Activated naive CD4-positive, alpha-beta T cell treated with anti-CD3 and anti-CD28 coated beads, Interleukin-2, amount 50 U/mL, for 16 hours (primary cell): ENCODE measurements around the gene PIK3IP1.

Experiments
- DNase-seq: peaks from one replicate; pipeline ENCODE4 v3.0.0-alpha.2; 2020

The PIK3IP1 gene

GRCh38 chr22:31278151-31278621 lies 14.1 kb downstream of the PIK3IP1 start:
- DNase-seq = no peak

DNA sequence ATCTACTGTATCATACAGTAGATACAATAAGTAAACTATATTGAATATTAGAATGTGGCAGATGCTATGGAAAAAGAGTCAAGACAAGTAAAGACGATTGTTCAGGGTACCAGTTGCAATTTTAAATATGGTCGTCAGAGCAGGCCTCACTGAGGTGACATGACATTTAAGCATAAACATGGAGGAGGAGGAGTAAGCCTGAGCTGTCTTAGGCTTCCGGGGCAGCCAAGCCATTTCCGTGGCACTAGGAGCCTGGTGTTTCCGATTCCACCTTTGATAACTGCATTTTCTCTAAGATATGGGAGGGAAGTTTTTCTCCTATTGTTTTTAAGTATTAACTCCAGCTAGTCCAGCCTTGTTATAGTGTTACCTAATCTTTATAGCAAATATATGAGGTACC lies 14.5 kb downstream of the PIK3IP1 start:
- DNase-seq = no peak

DNA sequence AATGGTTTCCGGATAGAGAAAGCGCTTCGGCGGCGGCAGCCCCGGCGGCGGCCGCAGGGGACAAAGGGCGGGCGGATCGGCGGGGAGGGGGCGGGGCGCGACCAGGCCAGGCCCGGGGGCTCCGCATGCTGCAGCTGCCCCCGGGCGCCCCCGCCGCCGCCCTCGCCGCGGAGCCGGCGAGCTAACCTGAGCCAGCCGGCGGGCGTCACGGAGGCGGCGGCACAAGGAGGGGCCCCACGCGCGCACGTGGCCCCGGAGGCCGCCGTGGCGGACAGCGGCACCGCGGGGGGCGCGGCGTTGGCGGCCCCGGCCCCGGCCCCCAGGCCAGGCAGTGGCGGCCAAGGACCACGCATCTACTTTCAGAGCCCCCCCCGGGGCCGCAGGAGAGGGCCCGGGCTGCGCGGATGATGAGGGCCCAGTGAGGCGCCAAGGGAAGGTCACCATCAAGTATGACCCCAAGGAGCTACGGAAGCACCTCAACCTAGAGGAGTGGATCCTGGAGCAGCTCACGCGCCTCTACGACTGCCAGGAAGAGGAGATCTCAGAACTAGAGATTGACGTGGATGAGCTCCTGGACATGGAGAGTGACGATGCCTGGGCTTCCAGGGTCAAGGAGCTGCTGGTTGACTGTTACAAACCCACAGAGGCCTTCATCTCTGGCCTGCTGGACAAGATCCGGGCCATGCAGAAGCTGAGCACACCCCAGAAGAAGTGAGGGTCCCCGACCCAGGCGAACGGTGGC lies 15.7 kb downstream of the PIK3IP1 start:
- DNase-seq = no peak

GRCh38 chr22:31275576-31275975 lies 16.7 kb downstream of the PIK3IP1 start:
- DNase-seq = no peak

- no peak for DNase-seq
Observed at GRCh38 chr22:31275018-31275417, 17.3 kb downstream of the PIK3IP1 start.

GRCh38 chr22:31274017-31274416 lies 18.3 kb downstream of the PIK3IP1 start:
- DNase-seq = no peak

DNA sequence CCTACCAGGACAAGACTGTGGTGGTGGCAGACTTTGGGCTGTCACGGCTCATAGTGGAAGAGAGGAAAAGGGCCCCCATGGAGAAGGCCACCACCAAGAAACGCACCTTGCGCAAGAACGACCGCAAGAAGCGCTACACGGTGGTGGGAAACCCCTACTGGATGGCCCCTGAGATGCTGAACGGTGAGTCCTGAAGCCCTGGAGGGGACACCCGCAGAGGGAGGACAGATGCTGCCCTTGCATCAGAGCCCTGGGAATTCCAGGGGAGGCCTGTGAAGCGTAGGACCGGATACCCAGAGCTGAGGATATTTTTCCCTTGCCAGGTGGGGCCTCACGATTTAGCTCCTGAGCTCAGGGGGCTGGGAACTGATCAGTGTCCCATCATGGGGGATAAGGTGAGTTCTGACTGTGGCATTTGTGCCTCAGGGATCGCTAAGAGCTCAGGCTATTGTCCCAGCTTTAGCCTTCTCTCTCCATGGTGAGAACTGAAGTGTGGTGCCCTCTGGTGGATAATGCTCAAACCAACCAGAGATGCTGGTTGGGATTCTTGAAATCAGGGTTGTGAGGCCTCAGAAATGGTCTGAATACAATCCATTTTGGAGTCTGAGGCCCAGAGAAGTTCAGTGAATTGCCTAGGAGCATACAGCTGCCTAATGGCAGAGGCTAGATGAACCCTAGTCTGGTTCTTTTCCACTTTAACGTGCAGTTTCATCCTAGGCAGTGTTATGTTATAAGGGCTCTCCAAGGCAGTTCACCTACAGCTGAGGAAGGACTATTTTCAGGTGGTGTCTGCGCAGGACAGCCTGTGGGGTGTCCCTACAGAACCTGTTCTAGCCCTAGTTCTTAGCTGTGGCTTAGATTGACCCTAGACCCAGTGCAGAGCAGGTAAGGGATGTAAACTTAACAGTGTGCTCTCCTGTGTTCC lies 19.5 kb downstream of the PIK3IP1 start:
- DNase-seq = peak; percentile 53

- DNase-seq = no peak
Observed at GRCh38 chr22:31271485-31271884, 20.8 kb downstream of the PIK3IP1 start.

GRCh38 chr22:31271026-31271425 lies 21.3 kb downstream of the PIK3IP1 start:
- DNase-seq = no peak

GRCh38 chr22:31269892-31270579 lies 22.3 kb downstream of the PIK3IP1 start:
- DNase-seq = no peak

- no peak for DNase-seq
Observed at GRCh38 chr22:31268281-31268680, 24.0 kb downstream of the PIK3IP1 start.

DNA sequence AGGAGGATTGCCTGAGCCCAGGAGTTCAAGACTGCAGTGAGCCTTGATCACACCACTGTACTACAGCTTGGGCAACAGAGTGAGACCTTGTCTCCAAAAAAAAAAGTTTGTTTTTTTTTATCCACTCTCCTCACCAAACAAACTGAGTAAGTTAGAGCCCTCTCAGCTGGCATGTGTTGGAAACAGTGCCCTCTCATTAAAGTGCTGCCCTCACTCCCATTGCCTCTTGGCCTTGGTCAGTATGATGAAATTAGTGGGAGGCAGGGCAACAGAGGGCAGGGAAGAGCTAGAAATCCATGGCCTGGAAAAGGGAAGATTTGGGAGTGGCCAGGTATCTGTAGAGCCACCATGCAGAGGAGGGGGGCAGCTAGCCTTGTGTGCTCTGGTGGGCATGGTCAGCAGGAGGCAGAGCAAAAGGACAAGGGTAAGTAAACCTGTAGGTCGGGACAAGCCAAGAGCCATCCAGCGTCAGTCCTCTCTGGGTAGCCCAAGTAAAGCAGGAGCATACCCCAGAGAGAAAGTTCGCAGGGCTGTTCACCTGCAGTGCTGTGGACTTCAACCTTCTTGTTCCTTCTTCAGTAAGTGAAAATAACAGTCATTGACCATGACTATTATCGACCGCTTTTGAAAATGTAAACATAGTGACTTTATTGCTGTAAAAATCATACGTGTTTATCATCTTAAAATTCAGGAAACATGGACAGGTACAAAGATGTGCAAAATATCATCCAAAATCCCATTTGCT lies 28.2 kb downstream of the PIK3IP1 start:
- no peak for DNase-seq

DNA sequence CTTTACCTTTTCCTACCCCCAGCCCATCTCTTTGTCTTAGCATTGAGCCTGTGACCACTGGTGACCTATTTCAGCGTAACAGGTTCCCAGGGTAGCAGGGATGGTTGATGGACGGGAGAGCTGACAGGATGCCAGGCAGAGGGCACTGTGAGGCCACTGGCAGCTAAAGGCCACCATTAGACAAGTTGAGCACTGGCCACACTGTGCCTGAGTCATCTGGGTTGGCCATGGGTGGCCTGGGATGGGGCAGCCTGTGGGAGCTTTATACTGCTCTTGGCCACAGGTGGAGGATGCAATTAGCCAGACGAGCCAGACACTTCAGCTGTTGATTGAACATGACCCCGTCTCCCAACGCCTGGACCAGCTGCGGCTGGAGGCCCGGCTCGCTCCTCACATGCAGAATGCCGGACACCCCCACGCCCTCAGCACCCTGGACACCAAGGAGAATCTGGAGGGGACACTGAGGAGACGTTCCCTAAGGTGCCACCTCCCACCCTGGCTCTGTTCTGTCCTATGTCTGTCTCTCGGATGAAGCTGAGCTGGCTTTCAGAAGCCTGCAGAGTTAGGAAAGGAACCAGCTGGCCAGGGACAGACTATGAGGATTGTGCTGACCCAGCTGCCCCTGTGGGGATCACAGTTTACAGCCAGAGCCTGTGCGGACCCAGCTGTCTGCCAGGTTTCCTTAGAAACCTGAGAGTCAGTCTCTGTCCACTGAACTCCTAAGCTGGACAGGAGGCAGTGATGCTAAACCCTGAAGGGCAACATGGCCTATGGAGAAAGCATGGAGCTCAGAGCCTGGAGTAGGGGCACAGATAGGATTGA lies 29.8 kb downstream of the PIK3IP1 start:
- no peak for DNase-seq

DNA sequence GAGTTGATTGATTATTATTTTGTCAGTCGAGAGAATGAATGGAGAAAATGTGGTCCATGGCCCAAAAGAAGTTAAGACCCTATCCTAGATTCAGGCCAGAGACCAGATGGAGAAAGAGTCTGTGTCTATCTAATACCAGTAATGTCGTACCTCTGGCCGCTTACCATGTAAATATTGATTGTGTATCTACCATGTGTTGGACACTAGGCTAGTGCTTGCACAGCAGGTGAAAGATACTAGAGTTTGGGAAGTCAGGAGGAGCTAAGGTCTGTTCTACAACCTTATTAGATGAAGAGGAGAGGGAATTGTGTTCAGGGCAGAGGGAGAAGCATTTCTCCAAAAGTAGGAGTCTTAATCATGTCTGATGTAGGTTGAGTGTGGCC lies 31.8 kb downstream of the PIK3IP1 start:
- no peak for DNase-seq

- no peak for DNase-seq
Observed at GRCh38 chr22:31259798-31260473, 32.4 kb downstream of the PIK3IP1 start.

GRCh38 chr22:31253949-31254348 lies 38.3 kb downstream of the PIK3IP1 start:
- DNase-seq = no peak

DNA sequence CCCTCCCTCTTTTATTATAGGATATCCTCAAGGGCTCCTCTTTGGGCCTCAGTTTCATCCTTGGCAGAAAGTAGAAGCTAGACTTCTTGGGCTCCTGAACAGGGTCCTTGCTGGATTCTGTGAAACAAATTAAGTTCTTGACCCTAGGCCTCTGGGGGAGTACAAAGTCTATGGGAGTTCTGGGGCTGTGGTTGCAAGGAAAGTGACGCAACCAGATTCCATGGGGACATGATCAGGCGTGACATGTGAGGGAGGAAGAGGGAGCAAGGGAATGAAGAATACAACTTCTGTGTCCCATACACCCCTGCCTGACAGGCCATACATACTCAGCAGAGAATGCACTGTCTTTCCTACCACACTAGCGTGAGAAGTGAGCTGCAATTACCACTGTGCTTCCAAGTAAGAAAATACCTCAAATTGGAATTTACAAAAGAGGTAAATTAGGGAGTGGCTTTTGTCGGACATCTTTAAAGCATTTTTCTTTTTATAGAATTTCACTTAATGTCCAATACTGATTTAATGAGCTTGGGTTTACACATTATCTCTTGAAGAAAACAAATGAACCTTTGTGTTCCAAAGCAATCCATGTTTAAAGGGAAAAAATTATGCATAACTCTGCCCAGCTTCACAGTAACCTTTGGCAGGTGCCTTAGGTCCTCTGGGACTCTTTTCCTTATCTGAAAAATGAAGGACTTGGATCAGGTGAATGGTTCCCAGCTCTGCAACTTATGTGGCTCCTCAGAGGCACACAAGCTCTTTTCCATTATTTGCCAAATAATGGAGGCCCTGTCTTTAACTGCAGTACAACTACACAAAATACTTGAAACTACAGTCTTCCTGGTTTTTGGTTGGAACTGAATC lies 41.3 kb downstream of the PIK3IP1 start:
- DNase-seq = no peak

DNA sequence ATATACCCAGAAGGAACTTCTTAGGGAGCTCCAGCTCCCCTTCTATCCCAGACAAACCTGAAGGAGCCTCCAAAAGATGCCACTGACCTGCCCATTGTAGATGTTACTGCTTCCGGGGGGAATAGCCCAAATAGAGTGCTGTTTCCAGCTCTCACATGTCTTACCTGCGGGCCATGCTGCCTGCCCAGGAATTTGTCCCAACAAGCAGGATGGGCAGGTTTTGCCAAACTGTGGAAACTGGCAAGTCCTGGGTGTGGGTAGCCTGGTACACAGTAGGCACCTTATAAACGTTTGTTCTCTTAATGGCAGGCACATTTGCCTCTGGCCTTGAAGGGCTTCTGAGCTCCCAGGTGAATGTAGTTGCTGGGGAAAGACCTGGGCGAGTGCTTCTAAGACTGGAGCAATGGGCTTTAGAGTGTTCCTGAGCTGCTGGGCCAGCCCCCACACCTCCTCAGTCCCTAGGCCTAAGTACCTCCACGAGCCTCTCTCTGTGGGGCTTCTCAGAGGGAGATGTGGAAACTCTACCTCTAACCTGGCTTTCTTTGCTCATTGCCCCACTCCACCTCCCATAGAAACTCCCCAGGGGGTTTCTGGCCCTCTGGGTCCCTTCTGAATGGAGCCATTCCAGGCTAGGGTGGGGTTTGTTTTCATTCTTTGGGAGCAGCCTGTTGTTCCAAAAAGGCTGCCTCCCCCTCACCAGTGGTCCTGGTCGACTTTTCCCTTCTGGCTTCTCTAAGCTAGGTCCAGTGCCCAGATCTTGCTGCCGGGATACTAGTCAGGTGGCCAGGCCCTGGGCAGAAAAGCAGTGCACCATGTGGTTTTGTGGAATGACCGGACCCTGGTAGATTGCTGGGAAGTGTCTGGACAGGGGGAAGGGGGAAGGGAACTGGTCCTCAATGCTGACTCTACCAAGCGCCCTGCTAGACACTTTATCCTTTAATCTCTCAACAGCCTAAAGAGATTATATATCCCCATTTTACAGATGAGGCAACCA lies 43.0 kb downstream of the PIK3IP1 start:
- DNase-seq = no peak
